Colonic mucosa (tissue), 4 donors: ENCODE measurements around the gene KCNG2. TPM values are rescaled to one million over a fixed set of nuclear protein-coding genes. Genes with fewer than 3 reads are reported as not detected.

ENCODE experiments used
- DNase-seq: peaks from one replicate; pipeline ENCODE4 v3.0.0-alpha.2; 2020
- H3K27ac ChIP-seq: fragments of 200-600 bp; one replicate; pipeline ENCODE4 v1.8.0; 2021
- H3K27me3 ChIP-seq: fragments of 200-600 bp; one replicate; pipeline ENCODE4 v1.8.0; 2021
- H3K36me3 ChIP-seq: fragments of 200-600 bp; one replicate; pipeline ENCODE4 v1.8.0; 2021
- H3K4me1 ChIP-seq: fragments of 200-600 bp; one replicate; pipeline ENCODE4 v1.8.0; 2021; ENCODE audit warnings: mild to moderate bottlenecking
- H3K4me3 ChIP-seq: fragments of 200-600 bp; one replicate; pipeline ENCODE4 v1.8.0; 2021
- H3K9ac ChIP-seq, 2 donors: one replicate each; pipeline ENCODE4 v1.7.0; 2013; ENCODE audit warnings: control low read depth in 2 of 2, low read depth in 2 of 2, low read length in 2 of 2
- H3K9me3 ChIP-seq: fragments of 200-600 bp; one replicate; pipeline ENCODE4 v1.8.0; 2021
- CTCF ChIP-seq: fragments of 200-600 bp; IDR thresholded peaks from one replicate; pipeline ENCODE4 v1.8.0; 2022; ENCODE audit warnings: antibody characterized with exemption, mild to moderate bottlenecking
- intact Hi-C: fragments of 100-400 bp; cut with DNase I; formaldehyde crosslinking; loops from one replicate; pipeline ENCODE4 v1.14.1; 2022
- total RNA-seq, 2 donors: library from RNA; stranded (reverse); fragmentation: NEBNext Ultra II Directional in 1 of 2; extraction: Animal tissue kit (Norgen Biotek cat#: 25700) in 1 of 2; gene quantifications; one replicate each; pipeline ENCODE4 v1.2.1, GENCODE V29; 2021
- donor health status: healthy.
- donor health status: DM: no; HTN: no; CAD: no.
- donor health status: DM: no; HTN: no; CAD: no.

KCNG2 gene
- total RNA-seq, 2 donors from 2014 or later = 0.32 TPM; not detected in 1

- no peaks in the 10 kb centered on the region for H3K36me3 ChIP-seq
- H3K9me3 ChIP-seq = no peaks in the 10 kb centered on the region
- H3K4me1 ChIP-seq = no peaks in the 10 kb centered on the region
- H3K9ac ChIP-seq = no peak overlapping the region
- H3K4me3 ChIP-seq = no peak overlapping the region
- intact Hi-C loops = no loop called here
- no peak for DNase-seq
- H3K27me3 ChIP-seq = peaks cover 12% of the 10 kb centered on the region
- TF ChIP-seq CTCF = no peak
- no peak overlapping the region for H3K27ac ChIP-seq
Measured at GRCh38 chr18:79785831-79786230, 11.9 kb upstream of the KCNG2 start.

GRCh38 chr18:79786304-79786703 is 11.4 kb upstream of the KCNG2 start:
- intact Hi-C loops = no loop called here
- DNase-seq = no peak
- no peak for TF ChIP-seq CTCF
- Histone ChIP-seq H3K4me1 (no peaks in the 10 kb centered on the region), H3K27ac (no peak overlapping the region), H3K36me3 (no peaks in the 10 kb centered on the region), H3K27me3 (peaks cover 12% of the 10 kb centered on the region), H3K4me3 (no peak overlapping the region), H3K9me3 (no peaks in the 10 kb centered on the region), H3K9ac (no peak overlapping the region)

- no peak for TF ChIP-seq CTCF
- intact Hi-C loops = no loop called here
- no peaks in the 10 kb centered on the region for H3K4me1 ChIP-seq
- no peaks in the 10 kb centered on the region for H3K9me3 ChIP-seq
- no peak overlapping the region for H3K4me3 ChIP-seq
- H3K36me3 ChIP-seq = no peaks in the 10 kb centered on the region
- no peak for DNase-seq
- H3K27me3 ChIP-seq = peaks cover 12% of the 10 kb centered on the region
- no peak overlapping the region for H3K27ac ChIP-seq
- no peak overlapping the region for H3K9ac ChIP-seq
Measured at GRCh38 chr18:79786786-79787526, 10.8 kb upstream of the KCNG2 start.

- Histone ChIP-seq H3K9me3 (no peaks in the 10 kb centered on the region), H3K27ac (no peak overlapping the region), H3K4me3 (no peak overlapping the region), H3K9ac (no peak overlapping the region), H3K36me3 (no peaks in the 10 kb centered on the region), H3K27me3 (peaks cover 12% of the 10 kb centered on the region), H3K4me1 (no peaks in the 10 kb centered on the region)
- intact Hi-C loops = no loop called here
- DNase-seq = no peak
- no peak for TF ChIP-seq CTCF
Measured at GRCh38 chr18:79787527-79787864, 10.2 kb upstream of the KCNG2 start.

GRCh38 chr18:79787865-79788733 is 9.6 kb upstream of the KCNG2 start:
- Histone ChIP-seq H3K9me3 (no peaks in the 10 kb centered on the region), H3K27me3 (peaks cover 12% of the 10 kb centered on the region)

More at GRCh38 chr18:79787865-79788733, 9.6 kb upstream of the KCNG2 start:
- intact Hi-C loops = no loop called here
- DNase-seq = no peak
- Histone ChIP-seq H3K4me3 (no peak overlapping the region), H3K36me3 (no peaks in the 10 kb centered on the region), H3K27ac (no peak overlapping the region), H3K9ac (no peak overlapping the region), H3K4me1 (no peaks in the 10 kb centered on the region)
- TF ChIP-seq CTCF = no peak
